Adrenal gland (tissue), 5 donors: ENCODE measurements around the gene IMP3.

Experiments
- CTCF ChIP-seq, 6 experiments: fragments of 450-650 bp in 4 of 6; fragments of 200-600 bp in 2 of 6; sonication (generic) in 1 of 6; IDR thresholded peaks; 1 replicate in 5 of 6; 2 replicates in 1 of 6; pipeline versions ENCODE4 v1.5.1 to v1.8.0; 2016 to 2021; ENCODE audit warnings: antibody characterized with exemption in 6 of 6, mild to moderate bottlenecking in 2 of 6, moderate library complexity in 1 of 6
- POLR2A ChIP-seq, 2 donors: fragments of 450-650 bp; IDR thresholded peaks; one replicate each; pipeline ENCODE4 v1.6.1; 2017; ENCODE audit warnings: antibody characterized with exemption in 2 of 2, mild to moderate bottlenecking in 2 of 2, moderate library complexity in 1 of 2
- donor health status: DM: no; HTN: no; CAD: no.

- no peak for TF ChIP-seq CTCF (IDR thresholded peaks at IDR 0.05)
- no peak for TF ChIP-seq POLR2A (IDR thresholded peaks at IDR 0.05)
Observed at GRCh38 chr15:75644376-75644775, 4.4 kb upstream of the IMP3 start.
